Measurements from ENCODE around the gene KLF12.

The KLF12 gene

DNA sequence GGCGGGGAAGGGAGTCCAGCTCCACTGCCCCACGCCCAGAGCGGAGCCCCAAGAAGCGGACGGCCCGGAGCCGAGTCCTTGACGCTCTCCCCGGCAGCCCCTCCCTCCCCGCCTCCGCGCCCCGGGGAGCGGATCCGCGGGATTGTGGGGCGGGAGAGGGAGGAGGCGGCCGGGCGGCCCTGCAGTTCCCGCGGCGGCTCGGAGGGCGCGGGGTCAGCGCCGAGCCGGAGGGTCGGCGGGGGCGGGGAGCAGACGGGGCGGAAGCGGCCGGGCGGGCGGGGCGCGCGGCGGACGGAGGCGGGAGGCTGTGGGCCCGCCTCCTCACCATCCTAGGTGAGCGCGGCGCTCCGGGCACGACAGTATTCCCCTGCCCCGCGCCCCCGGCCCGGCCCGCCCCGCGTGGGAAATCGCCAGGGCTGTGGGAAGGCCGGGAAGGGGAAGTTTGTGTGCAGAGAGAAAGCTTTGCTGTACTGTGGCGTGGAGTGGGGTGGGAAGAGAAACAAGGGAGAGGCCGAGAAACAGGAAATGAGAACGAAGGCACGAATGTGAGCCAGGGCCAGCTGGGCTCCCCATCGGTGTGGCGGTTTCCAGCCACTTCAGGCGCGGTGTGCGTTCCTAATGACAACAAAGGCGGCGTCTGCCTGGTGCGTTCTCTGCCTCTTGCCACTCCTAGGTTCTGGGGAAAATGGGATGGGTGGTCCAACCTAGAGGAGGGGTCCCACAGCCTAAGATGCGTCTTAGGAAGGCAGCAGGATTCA lies 1.3 kb upstream of the KLF12 start:
- DNase-seq (ENCODE audit: extremely low read depth in 1 of 2, low read depth in 1 of 2) = peak; percentile 19 to 54

DNA sequence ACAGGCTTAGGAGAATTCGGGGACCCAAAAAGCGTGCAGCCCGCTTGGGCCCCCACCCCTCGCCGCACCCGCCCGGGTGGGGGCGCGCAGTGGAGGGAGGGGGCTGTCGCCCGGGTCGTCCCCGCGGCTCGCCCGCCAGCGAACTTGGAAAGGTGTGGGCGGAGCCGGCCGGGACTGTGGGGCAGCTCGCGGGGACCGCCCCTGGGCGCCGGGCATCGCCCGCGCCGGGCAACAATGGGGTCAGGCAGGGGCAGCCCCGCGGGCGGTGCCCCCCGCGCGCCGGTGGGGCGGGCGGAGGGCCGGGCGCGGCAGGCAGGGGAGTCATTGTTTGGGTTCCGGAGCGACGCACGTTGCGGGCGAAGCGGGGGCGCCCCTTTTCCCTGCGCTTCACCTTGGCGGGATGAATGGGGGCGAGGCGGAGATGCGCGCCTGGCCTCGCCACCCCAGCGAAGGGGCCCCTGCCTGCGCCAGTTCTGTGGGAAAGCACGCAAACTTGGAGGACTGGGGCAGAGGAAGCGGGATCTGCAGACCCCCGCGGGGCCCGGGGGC lies 647 bp upstream of the KLF12 start:
- peak; percentile 59 for DNase-seq (ENCODE audit: extremely low read depth in 1 of 2, low read depth in 1 of 2)

DNA sequence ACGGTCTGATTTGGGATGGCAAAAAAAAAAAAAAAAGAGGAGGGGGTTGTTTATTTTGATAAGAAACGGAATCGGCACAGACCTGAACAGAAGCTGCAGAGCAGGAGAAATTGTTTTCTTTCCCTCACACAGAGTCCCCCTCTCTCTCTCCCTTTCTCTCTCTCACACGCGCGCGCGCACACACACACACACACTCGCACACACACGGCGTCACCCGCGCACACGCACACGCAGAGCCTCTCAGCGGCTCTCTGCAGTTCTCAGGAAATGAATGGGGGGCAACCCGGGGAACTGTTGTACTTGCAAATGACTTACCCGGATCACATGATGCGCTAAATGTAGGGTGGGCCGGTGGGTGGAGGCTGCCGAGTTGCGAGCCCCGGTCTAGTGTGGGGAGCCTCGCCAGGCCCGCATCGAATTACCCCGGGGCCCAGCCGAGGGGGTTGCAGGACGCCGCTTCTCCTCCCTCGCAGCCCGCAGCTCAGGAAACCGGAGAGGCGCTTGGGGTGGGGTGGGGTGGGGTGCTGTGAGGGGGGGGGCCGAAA lies 475 bp downstream of the KLF12 start:
- DNase-seq (ENCODE audit: extremely low read depth in 1 of 2, low read depth in 1 of 2) = peak; percentile 73 to 87

DNA sequence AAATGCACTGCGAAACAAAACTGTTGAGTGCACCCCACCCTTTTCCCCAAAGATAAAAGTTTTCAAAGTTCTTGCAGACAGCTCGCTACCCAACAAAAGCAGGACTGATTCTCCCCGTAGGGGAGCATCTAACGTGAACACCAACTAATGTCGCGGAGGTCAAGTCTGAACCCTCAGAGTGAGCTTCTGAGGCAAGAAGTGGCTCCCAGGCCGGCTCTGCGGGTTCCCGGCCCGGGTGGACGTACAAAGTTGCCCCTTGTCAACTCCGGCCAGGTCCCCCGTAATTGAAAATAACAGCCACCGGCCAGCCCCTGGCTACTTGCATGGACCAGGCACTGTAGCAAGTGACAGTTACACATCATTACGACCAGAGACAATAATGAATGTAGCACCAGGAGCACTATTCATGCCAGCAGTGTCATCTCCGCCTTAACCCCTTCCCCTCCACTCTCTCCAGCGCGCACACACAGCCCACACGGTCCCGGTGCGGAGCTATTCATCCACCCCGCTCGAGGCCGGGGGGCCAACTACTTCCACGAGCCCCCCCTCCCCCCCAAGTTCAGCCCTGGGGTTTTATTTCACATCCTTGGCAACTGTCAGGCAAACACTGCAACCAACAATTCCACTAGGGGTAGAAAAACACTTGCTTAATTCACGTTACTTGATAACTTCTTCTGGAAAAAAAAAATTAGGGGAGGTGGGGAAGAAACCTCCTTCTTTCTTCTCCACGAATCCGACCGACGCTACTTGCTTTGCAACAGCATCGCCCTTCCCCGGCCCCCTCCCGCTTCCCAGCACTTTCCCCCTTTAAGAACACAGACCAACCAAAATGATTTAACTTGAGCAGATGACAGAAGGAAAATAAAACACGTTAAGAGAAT lies 1.2 kb downstream of the KLF12 start:
- DNase-seq (ENCODE audit: extremely low read depth in 1 of 2, low read depth in 1 of 2) = peak in 1 of 2 donors; percentile 20

DNA sequence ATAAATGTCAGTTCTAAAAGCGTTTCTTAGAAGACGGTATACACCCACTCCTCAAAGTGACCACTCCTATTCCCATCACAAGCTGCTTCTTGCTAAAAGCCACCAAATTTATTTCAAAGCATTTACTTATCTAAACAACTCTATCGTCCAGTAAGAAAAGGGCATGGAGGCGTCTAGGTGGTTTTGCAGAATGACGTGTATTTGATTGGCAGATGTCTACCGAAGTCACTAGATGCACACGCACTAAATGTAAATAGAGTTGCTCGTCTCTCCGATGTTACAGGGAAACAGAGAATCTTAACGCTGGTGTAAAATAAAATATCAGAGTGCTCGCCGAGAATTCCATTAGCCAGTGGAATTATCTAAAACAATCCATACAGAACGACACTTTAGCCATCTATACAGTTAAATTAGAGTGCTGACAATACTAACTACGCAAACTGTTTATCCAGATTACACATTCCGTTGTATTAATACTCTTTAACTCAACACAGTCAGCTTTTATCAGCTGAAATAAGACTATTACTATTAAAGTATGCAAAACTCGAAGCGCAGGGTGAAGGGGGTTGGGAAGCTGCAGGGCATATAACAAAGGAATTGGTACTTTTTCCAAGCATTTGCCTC lies 1.9 kb downstream of the KLF12 start:
- no peak for DNase-seq (ENCODE audit: extremely low read depth in 1 of 2, low read depth in 1 of 2)

DNA sequence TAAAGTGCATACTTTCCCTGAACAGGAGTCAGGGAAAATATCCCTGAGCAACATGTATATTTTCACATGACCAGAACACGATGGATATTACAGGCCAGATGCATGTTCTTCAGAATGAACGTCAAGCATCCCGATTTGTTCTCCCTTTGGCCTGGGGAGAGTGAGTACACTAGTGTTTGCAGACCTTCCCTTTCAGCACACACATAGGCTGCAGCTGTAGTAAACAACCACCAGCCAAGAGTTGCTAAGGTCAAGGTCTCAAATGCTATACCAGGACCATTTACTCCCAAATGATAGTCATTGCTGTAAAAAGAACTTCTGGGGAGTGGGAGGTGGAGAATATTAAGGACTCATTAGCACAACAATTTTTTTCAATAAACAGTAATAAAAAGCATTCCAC lies 3.0 kb downstream of the KLF12 start:
- DNase-seq (ENCODE audit: extremely low read depth in 1 of 2, low read depth in 1 of 2) = no peak

DNA sequence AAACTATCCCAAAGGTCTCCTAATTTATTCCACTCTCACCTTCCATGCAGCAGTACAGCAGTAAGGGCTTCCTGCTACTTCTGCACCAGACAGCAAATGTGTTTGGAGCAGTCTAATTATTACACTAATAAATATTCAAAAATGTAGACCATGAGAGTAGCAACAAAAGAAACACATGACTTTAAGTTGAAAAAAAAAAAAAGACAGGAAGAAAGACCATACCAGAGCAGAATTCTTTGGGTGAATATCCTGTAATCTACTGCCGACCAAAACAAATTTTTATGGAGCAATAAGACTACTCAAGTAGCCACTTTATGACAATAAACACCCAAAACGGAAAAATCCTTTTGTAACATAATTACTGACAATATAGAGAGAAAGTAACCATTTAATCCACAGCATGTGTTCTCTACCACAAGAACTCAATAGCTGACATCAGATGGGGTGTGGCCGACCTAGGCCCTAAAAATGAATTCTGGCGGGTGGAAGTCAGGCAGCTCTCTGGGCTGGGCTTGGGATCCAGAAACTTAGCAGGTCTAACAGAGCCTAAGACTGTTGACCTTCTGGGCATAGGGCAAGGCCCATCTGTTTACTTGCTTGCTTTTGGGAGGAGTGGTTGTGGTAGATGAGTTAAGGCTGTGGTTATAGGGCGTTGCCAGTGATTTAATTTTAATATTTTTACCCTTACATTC lies 4.6 kb downstream of the KLF12 start:
- no peak for DNase-seq (ENCODE audit: extremely low read depth in 1 of 2, low read depth in 1 of 2)

DNA sequence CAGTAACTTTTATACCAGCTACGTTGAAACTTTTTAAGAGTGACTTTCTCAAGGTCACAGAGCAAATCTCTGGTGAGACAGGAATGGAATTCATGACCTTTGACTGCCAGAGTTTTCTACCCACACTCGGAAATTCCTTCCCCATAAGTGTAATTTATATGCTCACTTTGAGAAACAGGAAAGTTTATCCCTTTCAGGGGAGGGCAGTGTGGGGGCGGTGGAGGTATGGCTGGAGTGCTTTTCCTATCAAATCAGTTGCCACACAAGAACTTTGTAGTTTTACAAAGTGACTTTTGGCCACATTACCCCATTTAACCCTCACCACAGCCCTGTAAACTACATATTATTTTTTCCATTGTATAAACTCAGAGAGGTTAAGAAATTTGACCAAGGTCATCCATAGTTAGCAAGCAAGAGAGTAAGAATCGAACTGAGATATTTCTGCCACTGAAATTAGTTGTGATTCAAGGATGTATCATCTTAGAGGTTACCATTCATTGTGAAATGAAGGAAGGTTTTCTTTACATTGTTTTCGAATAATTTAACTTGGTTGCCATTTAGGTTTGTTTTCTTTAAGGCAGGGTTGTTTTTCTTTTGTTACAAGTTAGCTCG lies 5.9 kb downstream of the KLF12 start:
- no peak for DNase-seq (ENCODE audit: extremely low read depth in 1 of 2, low read depth in 1 of 2)

DNA sequence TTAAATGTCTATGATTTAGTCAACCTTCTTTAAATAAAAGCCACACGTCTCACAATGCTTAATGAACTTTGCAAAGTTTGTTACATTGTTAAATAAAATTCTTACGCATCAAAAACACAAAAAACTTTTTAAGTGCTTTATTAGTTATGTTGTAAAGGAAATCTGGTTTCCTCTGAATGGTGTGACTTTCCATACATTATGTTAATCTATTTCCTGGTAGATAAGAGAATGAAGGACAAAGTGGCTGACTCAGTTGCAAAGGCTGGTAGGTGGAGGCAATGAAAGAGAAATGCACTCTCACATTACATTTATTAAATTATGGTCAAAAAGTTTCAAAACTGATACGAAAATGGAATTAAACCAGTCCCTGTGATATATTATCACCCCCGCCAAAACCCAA lies 15.9 kb downstream of the KLF12 start:
- DNase-seq (ENCODE audit: extremely low read depth in 1 of 2, low read depth in 1 of 2) = no peak

DNA sequence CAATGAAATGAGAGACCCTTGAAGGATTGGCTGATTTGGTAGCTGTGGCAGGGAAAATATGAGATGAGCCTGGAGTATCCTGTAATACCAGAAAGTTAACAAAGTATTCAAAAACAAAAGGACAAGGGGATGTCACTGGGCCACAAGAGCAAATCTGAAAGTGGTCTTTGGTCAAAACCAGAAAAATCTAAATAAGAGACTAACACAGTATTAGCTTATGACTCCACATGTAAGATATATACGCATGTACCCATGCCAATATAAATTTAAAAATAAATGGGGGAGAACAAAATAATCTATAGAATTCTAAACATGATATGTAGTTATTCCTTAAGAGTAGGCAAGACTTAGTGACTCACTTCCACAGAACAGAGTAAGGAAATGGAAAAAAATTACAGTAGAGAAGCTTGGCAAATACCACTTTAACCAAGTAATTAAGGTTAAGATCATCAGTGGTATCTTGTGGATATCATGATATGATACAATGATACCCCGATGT lies 16.9 kb downstream of the KLF12 start:
- no peak for DNase-seq (ENCODE audit: extremely low read depth in 1 of 2, low read depth in 1 of 2)

DNA sequence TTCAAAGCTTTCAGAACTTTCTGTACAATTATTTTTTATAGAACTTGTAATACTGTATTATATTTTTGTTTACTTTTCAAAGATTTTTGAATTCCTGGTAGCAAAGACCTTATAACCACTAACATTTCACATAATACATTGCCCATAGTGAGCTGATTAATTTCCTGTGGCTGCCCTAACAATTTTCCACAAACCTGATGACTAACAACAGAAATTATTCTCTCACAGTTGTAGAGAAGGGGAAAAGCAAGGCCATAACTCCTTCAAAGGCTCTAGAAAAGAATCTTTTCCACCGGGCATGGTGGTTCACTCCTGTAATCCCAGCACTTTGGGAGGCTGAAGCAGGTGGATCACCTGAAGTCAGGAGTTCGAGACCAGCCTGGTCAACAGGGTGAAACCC lies 19.1 kb downstream of the KLF12 start:
- no peak for DNase-seq (ENCODE audit: extremely low read depth in 1 of 2, low read depth in 1 of 2)

DNA sequence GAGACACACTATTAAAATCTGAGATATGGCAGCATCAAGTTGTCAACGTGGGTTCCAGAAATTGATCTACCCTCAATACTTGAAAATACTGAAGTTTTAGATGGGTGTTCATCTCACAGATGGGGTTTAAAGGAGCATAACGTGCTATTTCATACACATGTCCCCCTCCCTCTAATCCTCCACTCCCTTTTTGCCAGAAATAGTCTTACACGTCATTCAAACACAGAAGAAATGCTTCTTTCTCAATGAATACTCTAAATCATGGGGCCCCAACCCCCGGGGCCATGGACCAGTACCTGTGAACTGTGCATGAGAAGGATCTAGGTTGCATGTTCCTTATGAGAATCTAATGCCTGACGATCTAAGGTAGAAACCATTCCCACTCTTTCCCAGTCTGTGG lies 19.6 kb downstream of the KLF12 start:
- no peak for DNase-seq (ENCODE audit: extremely low read depth in 1 of 2, low read depth in 1 of 2)

DNA sequence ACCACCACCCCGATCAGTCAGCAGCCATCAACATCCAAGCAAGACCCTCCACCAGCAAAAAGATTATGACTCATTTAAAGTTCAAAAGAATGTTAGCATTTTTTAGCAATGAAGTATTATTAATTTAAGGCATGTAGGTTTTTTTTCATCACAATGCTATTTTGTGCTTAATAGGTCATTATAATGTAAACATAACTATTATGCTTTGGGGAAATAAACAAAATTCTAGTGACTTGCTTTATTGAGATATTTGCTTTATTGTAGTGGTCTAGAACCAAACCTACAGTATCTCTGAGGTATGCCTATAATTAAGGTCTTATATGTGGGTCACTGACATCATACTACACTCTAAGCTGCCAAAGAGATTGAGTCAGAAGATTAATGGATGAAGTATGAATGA lies 20.0 kb downstream of the KLF12 start:
- DNase-seq (ENCODE audit: extremely low read depth in 1 of 2, low read depth in 1 of 2) = no peak

DNA sequence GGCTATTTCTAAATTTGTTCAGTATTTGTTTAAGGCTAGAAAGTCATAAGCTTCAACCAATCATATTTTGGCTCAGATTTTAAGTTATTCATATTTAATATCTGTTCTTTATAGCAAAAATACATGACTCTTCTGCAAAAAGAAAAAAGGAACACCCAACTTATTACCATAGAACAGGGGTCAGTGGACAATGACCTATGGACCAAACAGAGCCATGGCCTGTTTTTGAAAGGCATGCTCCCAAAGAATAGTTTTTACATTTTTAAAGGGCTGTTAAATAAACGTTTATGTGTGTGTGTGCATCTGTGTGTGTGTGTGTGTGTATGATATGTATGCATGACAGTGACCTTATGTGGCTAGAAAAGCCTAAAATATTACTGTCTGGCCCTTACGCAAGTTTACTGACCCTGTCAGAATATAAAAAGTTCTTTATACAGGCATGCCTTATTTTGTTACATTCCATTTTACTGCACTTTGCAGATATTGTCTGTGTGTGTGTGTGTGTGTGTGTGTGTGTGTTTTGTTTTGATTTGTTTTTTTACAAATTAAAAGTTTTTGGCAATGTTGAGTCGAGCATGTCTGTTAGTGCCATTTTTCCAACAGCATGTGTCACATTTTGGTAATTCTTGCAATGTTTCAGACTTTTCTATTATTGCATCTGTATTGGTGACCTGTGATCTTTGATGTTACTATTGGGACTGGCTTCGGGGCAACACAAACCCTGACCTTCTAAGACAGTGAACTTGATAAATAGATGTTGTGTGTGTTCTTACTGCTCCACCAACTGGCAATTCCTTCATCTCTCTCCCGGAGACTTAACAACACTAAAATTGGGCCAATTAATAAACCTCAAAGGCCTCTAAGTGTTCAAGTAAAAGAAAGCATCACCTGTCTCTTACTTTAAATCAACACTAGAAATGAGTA lies 22.0 kb downstream of the KLF12 start:
- DNase-seq (ENCODE audit: extremely low read depth in 1 of 2, low read depth in 1 of 2) = no peak

DNA sequence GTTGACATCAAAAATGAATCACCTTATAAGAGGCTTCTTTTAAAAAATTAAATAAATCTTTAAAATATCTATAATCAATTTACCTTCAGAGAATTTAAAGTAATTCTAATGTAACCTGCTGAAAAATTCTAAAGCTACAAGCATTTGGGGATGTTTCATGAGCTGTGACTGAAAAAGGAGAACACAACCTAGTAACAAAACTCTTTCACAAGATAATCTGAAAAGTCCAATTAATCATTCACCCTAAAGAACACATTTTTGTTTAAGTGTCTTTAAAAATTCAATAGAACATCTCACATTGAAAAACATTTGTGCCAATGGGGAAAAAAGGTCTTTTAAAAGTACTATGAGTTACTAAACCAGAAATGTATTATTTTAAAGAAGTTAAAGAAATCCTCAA lies 22.8 kb downstream of the KLF12 start:
- DNase-seq (ENCODE audit: extremely low read depth in 1 of 2, low read depth in 1 of 2) = no peak

DNA sequence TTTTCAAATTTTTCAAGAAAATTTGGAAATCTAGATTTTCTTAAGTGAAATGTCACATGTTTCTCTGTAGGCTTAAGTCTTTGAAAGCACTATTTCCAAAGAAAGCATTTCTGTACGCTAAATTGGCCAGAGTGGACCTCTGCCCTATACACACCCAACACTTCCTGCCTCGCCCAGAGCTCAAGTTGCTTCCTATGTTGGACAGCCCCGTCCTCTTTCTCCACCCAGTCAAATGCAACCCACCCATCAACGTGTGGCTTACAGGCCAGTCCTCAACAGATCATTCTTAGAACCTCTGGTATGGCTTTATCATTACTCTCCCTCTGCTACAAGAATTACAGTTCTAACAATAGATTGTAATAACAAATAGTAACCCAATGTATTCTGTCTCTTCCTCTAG lies 24.2 kb downstream of the KLF12 start:
- no peak for DNase-seq (ENCODE audit: extremely low read depth in 1 of 2, low read depth in 1 of 2)

DNA sequence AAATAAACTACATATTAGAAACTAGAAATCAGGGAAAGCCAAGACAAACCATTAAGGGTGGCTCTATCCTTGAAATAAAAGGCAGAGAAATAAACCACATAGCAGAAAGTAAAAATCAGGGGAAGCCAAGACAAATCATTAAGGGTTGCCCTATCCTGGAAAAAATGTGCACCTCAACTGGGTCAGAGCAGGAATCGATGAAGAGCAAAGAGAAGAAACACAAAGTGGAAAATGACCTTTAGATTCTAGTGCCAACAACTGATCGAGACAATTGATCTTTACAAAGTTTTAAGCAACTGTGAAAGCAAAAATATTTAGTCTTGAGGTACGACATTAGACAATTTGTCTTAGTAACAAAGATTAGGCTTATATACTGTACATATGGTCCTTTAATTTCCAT lies 26.6 kb downstream of the KLF12 start:
- no peak for DNase-seq (ENCODE audit: extremely low read depth in 1 of 2, low read depth in 1 of 2)

DNA sequence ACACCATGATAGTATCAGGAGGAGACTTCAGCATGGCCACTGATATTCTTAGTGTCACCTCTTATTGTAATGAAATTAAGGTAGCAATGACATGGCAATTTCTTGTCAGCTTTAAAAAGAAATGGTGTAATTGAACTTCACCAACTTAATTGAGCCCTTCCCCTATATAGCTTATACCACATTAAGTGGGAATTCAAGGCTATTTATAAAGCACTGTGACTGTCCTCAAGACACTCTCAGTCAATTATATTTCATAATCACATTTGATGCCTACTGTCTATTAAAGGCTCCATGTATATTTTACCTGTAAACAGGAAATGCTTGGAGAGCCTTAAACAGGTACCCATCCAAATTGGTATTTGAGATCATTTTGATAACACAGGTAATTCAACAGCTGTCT lies 28.3 kb downstream of the KLF12 start:
- no peak for DNase-seq (ENCODE audit: extremely low read depth in 1 of 2, low read depth in 1 of 2)

Measured in stimulated activated CD8-positive, alpha-beta memory T cell treated with anti-CD3 and anti-CD28 coated beads, Interleukin-7, amount 100 ng/mL, for 48 hours (primary cell).